GM12875 (cell line): Measurements from ENCODE around the gene RALGDS.

Experiments used
- H3K4me3 ChIP-seq: one replicate; pipeline ENCODE4 v1.5.1; 2011; ENCODE audit warnings: low read depth, low read length, control low read depth
- CTCF ChIP-seq: IDR thresholded peaks from 2 replicates; pipeline ENCODE4 v1.5.1; 2011; ENCODE audit warnings: low read depth, mild to moderate bottlenecking, control low read depth, inconsistent platforms, low read length, moderate library complexity, borderline replicate concordance; ENCODE audit not compliant: insufficient read depth

The RALGDS gene

GRCh38 chr9:133054966-133055365, 66.1 kb downstream of the RALGDS start:
- no peak overlapping the region for H3K4me3 ChIP-seq
- TF ChIP-seq CTCF: no peak

GRCh38 chr9:133054194-133054890, 66.7 kb downstream of the RALGDS start:
- TF ChIP-seq CTCF: no peak
- H3K4me3 ChIP-seq: no peak overlapping the region

GRCh38 chr9:133051966-133052539, 69.0 kb downstream of the RALGDS start:
- no peak for TF ChIP-seq CTCF

GRCh38 chr9:133051281-133051900, 69.6 kb downstream of the RALGDS start:
- TF ChIP-seq CTCF: no peak
- no peak overlapping the region for H3K4me3 ChIP-seq

More at GRCh38 chr9:133051966-133052539, 69.0 kb downstream of the RALGDS start:
- H3K4me3 ChIP-seq: no peak overlapping the region

GRCh38 chr9:133050781-133051180, 70.3 kb downstream of the RALGDS start:
- H3K4me3 ChIP-seq: no peak overlapping the region
- TF ChIP-seq CTCF: no peak

- H3K4me3 ChIP-seq: no peak overlapping the region
- TF ChIP-seq CTCF: no peak
These were observed 70.9 kb downstream of the RALGDS start for GRCh38 chr9:133050142-133050541.

GRCh38 chr9:133049043-133049442, 72.0 kb downstream of the RALGDS start:
- no peak for TF ChIP-seq CTCF
- H3K4me3 ChIP-seq: no peak overlapping the region
